Gastrocnemius medialis (tissue), 4 donors: ENCODE results near the gene PPP6C.

Experiments used
- CTCF ChIP-seq, 5 experiments: fragments of 450-650 bp in 3 of 5; fragments of 200-600 bp in 2 of 5; sonication (generic) in 2 of 5; IDR thresholded peaks in 4 of 5; conservative IDR thresholded peaks in 1 of 5; 1 replicate in 4 of 5; 2 replicates in 1 of 5; pipeline ENCODE4 v1.5.1; 2016 to 2019; ENCODE audit warnings: antibody characterized with exemption in 5 of 5, mild to moderate bottlenecking in 3 of 5, moderate library complexity in 3 of 5
- POLR2A ChIP-seq, 2 donors: fragments of 450-650 bp; IDR thresholded peaks; one replicate each; pipeline ENCODE4 v1.6.1; 2017; ENCODE audit warnings: antibody characterized with exemption in 2 of 2, mild to moderate bottlenecking in 2 of 2, moderate library complexity in 2 of 2

DNA sequence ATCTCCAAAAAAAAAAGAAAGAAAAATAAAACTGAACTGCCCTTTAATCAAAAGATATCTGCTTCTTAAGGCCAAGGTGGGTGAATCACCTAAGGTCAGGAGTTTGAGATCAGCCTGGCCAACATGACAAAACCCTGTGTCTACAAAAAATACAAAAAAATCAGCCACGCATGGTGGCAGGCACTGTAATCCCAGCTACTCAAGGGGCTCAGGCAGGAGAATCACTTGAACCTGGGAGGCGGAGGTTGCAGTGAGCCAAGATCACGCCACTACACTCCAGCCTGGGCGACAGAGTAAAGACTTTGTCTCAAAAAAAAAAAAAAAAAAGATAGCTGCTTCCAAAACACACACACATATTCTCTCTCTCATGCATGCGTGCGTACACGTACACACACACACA lies 64.1 kb downstream of the PPP6C start:
- TF ChIP-seq CTCF (IDR thresholded peaks at IDR 0.05 in 4 of 5, conservative IDR thresholded peaks at IDR 0.05 in 1 of 5), result no peak
- no peak for TF ChIP-seq POLR2A (IDR thresholded peaks at IDR 0.05)
